ENCODE data around the gene CD83. TPM values are rescaled to one million over a fixed set of nuclear protein-coding genes. Genes with fewer than 3 reads are reported as not detected.

CD83 gene
- total RNA-seq, 1 donor from 2014 or later, result 0.11 TPM

- H3K9me3 ChIP-seq, result no peaks in the 10 kb centered on the region
- H3K4me1 ChIP-seq, result no peaks in the 10 kb centered on the region
- TF ChIP-seq CTCF (IDR thresholded peaks at IDR 0.05), result no peak
- DNase-seq (ENCODE audit: low spot score in 2 of 2), result no peak
- intact Hi-C loops (cut with DNase I), result no loop called here
- no peaks in the 10 kb centered on the region for H3K36me3 ChIP-seq
- peak overlapping the region; percentile 31 to 54 for H3K4me3 ChIP-seq
- no peaks in the 10 kb centered on the region for H3K27me3 ChIP-seq
- no peak overlapping the region for H3K27ac ChIP-seq
These were observed 43.0 kb upstream of the CD83 start for GRCh38 chr6:14074476-14075094.

GRCh38 chr6:14075095-14075503 lies 42.5 kb upstream of the CD83 start:
- no peaks in the 10 kb centered on the region for H3K36me3 ChIP-seq
- no peaks in the 10 kb centered on the region for H3K9me3 ChIP-seq
- no peak overlapping the region for H3K27ac ChIP-seq
- no peaks in the 10 kb centered on the region for H3K4me1 ChIP-seq
- intact Hi-C loops (cut with DNase I), result no loop called here
- DNase-seq (ENCODE audit: low spot score in 2 of 2), result no peak
- peak overlapping the region; percentile 31 to 54 for H3K4me3 ChIP-seq
- H3K27me3 ChIP-seq, result no peaks in the 10 kb centered on the region
- no peak for TF ChIP-seq CTCF (IDR thresholded peaks at IDR 0.05)

- Histone ChIP-seq H3K27ac (no peak overlapping the region), H3K4me1 (no peaks in the 10 kb centered on the region), H3K36me3 (no peaks in the 10 kb centered on the region), H3K9me3 (no peaks in the 10 kb centered on the region), H3K27me3 (no peaks in the 10 kb centered on the region), H3K4me3 (no peak overlapping the region)
- DNase-seq (ENCODE audit: low spot score in 2 of 2), result no peak
- no peak for TF ChIP-seq CTCF (IDR thresholded peaks at IDR 0.05)
- intact Hi-C loops (cut with DNase I), result no loop called here
These were observed 40.2 kb upstream of the CD83 start for GRCh38 chr6:14077193-14077867.

GRCh38 chr6:14079433-14079832 lies 38.1 kb upstream of the CD83 start:
- Histone ChIP-seq H3K9me3 (no peaks in the 10 kb centered on the region), H3K4me1 (no peaks in the 10 kb centered on the region), H3K36me3 (no peaks in the 10 kb centered on the region), H3K4me3 (no peak overlapping the region), H3K27me3 (no peaks in the 10 kb centered on the region), H3K27ac (no peak overlapping the region)
- no peak for TF ChIP-seq CTCF (IDR thresholded peaks at IDR 0.05)
- no peak for DNase-seq (ENCODE audit: low spot score in 2 of 2)
- intact Hi-C loops (cut with DNase I), result no loop called here

GRCh38 chr6:14079971-14080370 lies 37.6 kb upstream of the CD83 start:
- Histone ChIP-seq H3K27ac (no peak overlapping the region), H3K36me3 (no peaks in the 10 kb centered on the region), H3K4me3 (no peak overlapping the region), H3K4me1 (no peaks in the 10 kb centered on the region), H3K9me3 (no peaks in the 10 kb centered on the region), H3K27me3 (no peaks in the 10 kb centered on the region)
- intact Hi-C loops (cut with DNase I), result no loop called here
- TF ChIP-seq CTCF (IDR thresholded peaks at IDR 0.05), result no peak
- DNase-seq (ENCODE audit: low spot score in 2 of 2), result no peak

All from ascending aorta (tissue), 2 donors.